Right lung (tissue), 10 donors: ENCODE data around the gene CXCR5. TPM values are rescaled to one million over a fixed set of nuclear protein-coding genes. Genes with fewer than 3 reads are reported as not detected.
"Not testable (repeated sequence)": the region's sequence is repeated elsewhere in the genome, so short reads cannot be mapped to it uniquely, and the experiment has no call there.

Experiments
- DNase-seq, 2 donors: peaks; one replicate each; pipeline ENCODE4 v3.0.0-alpha.2; 2013
- long read RNA-seq, 8 donors: transcript quantifications; one replicate each; lab custom pipeline, GENCODE V29; 2026
- polyA plus RNA-seq, 5 donors: library from polyadenylated mRNA; unstranded; fragments of 120-200 nt; gene quantifications; one replicate each; pipeline versions ENCODE4 v1.2.1 to v1.2.3, GENCODE V29; 2013; ENCODE audit warnings: inconsistent platforms in 1 of 5, low replicate concordance in 1 of 5; ENCODE audit not compliant: insufficient read length in 5 of 5, insufficient read depth in 1 of 5

Gene CXCR5
- polyA plus RNA-seq = not detected
- long read RNA-seq, donor 1, partial matches to known transcripts = 76 of 90 reads
- long read RNA-seq, donor 1, other reads (novel, unspliced or antisense) = 14 of 90 reads
- long read RNA-seq, donor 2, partial matches to known transcripts = 18 of 28 reads
- long read RNA-seq, donor 2, other reads (novel, unspliced or antisense) = 10 of 28 reads
- long read RNA-seq, donor 3, partial matches to known transcripts = 44 of 56 reads
- long read RNA-seq, donor 3, other reads (novel, unspliced or antisense) = 12 of 56 reads
- long read RNA-seq, donor 4 = 0 reads
- long read RNA-seq, donor 5, partial matches to known transcripts = 55 of 81 reads
- long read RNA-seq, donor 5, other reads (novel, unspliced or antisense) = 26 of 81 reads
- long read RNA-seq, donor 6, partial matches to known transcripts = 45 of 57 reads
- long read RNA-seq, donor 6, other reads (novel, unspliced or antisense) = 12 of 57 reads
- long read RNA-seq, donor 7 = 0 reads
- long read RNA-seq, donor 8, partial matches to known transcripts = 6 of 17 reads
- long read RNA-seq, donor 8, other reads (novel, unspliced or antisense) = 11 of 17 reads

GRCh38 chr11:118883368-118884071, at the start of gene CXCR5:
CXCR5 (plus strand) TSS chr11:118883892; CDS start chr11:118883942, 50 bp downstream.
- DNase-seq = no peak

GRCh38 chr11:118834427-118835028, 49.2 kb upstream of the CXCR5 start:
- DNase-seq = no peak

GRCh38 chr11:118837868-118838267, 45.8 kb upstream of the CXCR5 start:
- DNase-seq = no peak

GRCh38 chr11:118838905-118839553, 44.7 kb upstream of the CXCR5 start:
- DNase-seq = no peak

GRCh38 chr11:118841469-118842242, 42.0 kb upstream of the CXCR5 start:
- DNase-seq = no peak

GRCh38 chr11:118842369-118842768, 41.3 kb upstream of the CXCR5 start:
- DNase-seq = no peak

- not testable (repeated sequence) for DNase-seq
Observed at GRCh38 chr11:118842843-118843242, 40.8 kb upstream of the CXCR5 start.

GRCh38 chr11:118843565-118843964, 40.1 kb upstream of the CXCR5 start:
- no peak for DNase-seq

- no peak for DNase-seq
Observed at GRCh38 chr11:118845369-118845768, 38.3 kb upstream of the CXCR5 start.

- no peak for DNase-seq
Observed at GRCh38 chr11:118846181-118846935, 37.3 kb upstream of the CXCR5 start.

- DNase-seq = no peak
Observed at GRCh38 chr11:118849825-118850224, 33.9 kb upstream of the CXCR5 start.

GRCh38 chr11:118851970-118852369, 31.7 kb upstream of the CXCR5 start:
- no peak for DNase-seq

- DNase-seq = no peak
Observed at GRCh38 chr11:118853678-118854077, 30.0 kb upstream of the CXCR5 start.

GRCh38 chr11:118856314-118856713, 27.4 kb upstream of the CXCR5 start:
- no peak for DNase-seq

- DNase-seq = no peak
Observed at GRCh38 chr11:118857385-118857784, 26.3 kb upstream of the CXCR5 start.

GRCh38 chr11:118859973-118860372, 23.7 kb upstream of the CXCR5 start:
- DNase-seq = no peak

GRCh38 chr11:118868659-118869058, 15.0 kb upstream of the CXCR5 start:
- DNase-seq = no peak

- peak in 1 of 2 donors; percentile 18 for DNase-seq
Observed at GRCh38 chr11:118870396-118871343, 13.0 kb upstream of the CXCR5 start.

- DNase-seq = no peak
Observed at GRCh38 chr11:118872403-118872821, 11.3 kb upstream of the CXCR5 start.
